OCI-LY7 (cell line): ENCODE results near the gene OR2V2. TPM values are rescaled to one million over a fixed set of nuclear protein-coding genes. Genes with fewer than 3 reads are reported as not detected.

Source experiments
- BruUV-seq: library from RNA; stranded (reverse); fragments of 400-500 nt; replicated peaks from 2 replicates; lab custom pipeline; 2021; lab: Mats Ljungman, UMichigan
- CTCF ChIA-PET: fragments of 300-600 bp; sonication (Branson Sonifier 250); formaldehyde crosslinking; loops from one replicate; lab custom pipeline; 2022; ENCODE audit warnings: antibody characterized with exemption; ENCODE audit not compliant: unreplicated experiment; lab: Charles Lee
- POLR2A ChIA-PET: fragments of 300-600 bp; sonication (Branson Sonifier 250); formaldehyde crosslinking; loops from one replicate; lab custom pipeline; 2022; ENCODE audit warnings: antibody characterized with exemption; lab: Charles Lee
- DNase-seq: peaks from one replicate; pipeline ENCODE4 v3.0.0-alpha.2; 2015; ENCODE audit warnings: low spot score
- H2AFZ ChIP-seq: fragments of 200-600 bp; sonication (generic), shearing (Covaris generic); 2 replicates; pipeline ENCODE4 v1.6.1; 2014; ENCODE audit warnings: mild to moderate bottlenecking, antibody characterized with exemption, low read length, moderate library complexity
- H3K27ac ChIP-seq: fragments of 200-600 bp; sonication (generic); 2 replicates; pipeline ENCODE4 v1.5.1; 2014; ENCODE audit warnings: mixed run types, low read depth, mild to moderate bottlenecking, moderate library complexity, low read length, inconsistent platforms; ENCODE audit not compliant: poor library complexity, severe bottlenecking
- H3K36me3 ChIP-seq: fragments of 200-600 bp; sonication (generic); 2 replicates; pipeline ENCODE4 v1.6.1; 2014; ENCODE audit warnings: mild to moderate bottlenecking, antibody characterized with exemption, low read length, moderate library complexity, mixed read lengths; ENCODE audit not compliant: insufficient read depth
- H3K4me1 ChIP-seq: fragments of 200-600 bp; sonication (generic); 2 replicates; pipeline ENCODE4 v1.5.1; 2014; ENCODE audit warnings: mild to moderate bottlenecking, low read length; ENCODE audit not compliant: insufficient read depth, poor library complexity, severe bottlenecking
- H3K4me2 ChIP-seq: fragments of 200-600 bp; sonication (generic); 2 replicates; pipeline ENCODE4 v1.6.1; 2014; ENCODE audit warnings: mild to moderate bottlenecking, low read length
- H3K4me3 ChIP-seq: fragments of 200-600 bp; sonication (generic); 2 replicates; pipeline ENCODE4 v1.5.1; 2014; ENCODE audit warnings: mild to moderate bottlenecking, low read depth, low read length; ENCODE audit not compliant: poor library complexity, severe bottlenecking
- H3K79me2 ChIP-seq: fragments of 200-600 bp; sonication (generic); 2 replicates; pipeline ENCODE4 v1.6.1; 2016; ENCODE audit warnings: low read depth, mild to moderate bottlenecking, low read length, moderate library complexity, mixed read lengths; ENCODE audit not compliant: insufficient read depth
- H3K9me2 ChIP-seq: fragments of 200-600 bp; sonication (generic); 2 replicates; pipeline ENCODE4 v1.6.1; 2016; ENCODE audit warnings: mild to moderate bottlenecking, low read length, mixed read lengths; ENCODE audit not compliant: insufficient read depth
- H3K9me3 ChIP-seq: fragments of 200-600 bp; sonication (generic); 2 replicates; pipeline ENCODE4 v1.6.1; 2014; ENCODE audit warnings: mild to moderate bottlenecking, mixed run types, low read length, mixed read lengths
- H4K20me1 ChIP-seq: fragments of 200-600 bp; sonication (generic); 2 replicates; pipeline ENCODE4 v1.6.1; 2014; ENCODE audit warnings: mild to moderate bottlenecking, antibody characterized with exemption, low read length, moderate library complexity, mixed read lengths; ENCODE audit not compliant: insufficient read depth
- CTCF ChIP-seq: fragments of 200-600 bp; sonication (generic); conservative IDR thresholded peaks from 2 replicates; pipeline ENCODE4 v1.5.1; 2014; ENCODE audit warnings: mild to moderate bottlenecking, antibody characterized with exemption, low read length, moderate library complexity, mixed read lengths
- EZH2phosphoT487 ChIP-seq: fragments of 200-600 bp; sonication (generic); IDR thresholded peaks from 2 replicates; pipeline ENCODE4 v1.6.1; 2018; ENCODE audit warnings: low read depth, borderline replicate concordance, mild to moderate bottlenecking, mixed run types, antibody characterized with exemption, low read length, moderate library complexity, mixed read lengths
- intact Hi-C: fragments of 100-400 bp; cut with micrococcal nuclease; formaldehyde crosslinking; loops from one replicate; pipeline ENCODE4 v1.10.0; 2022; ENCODE audit not compliant: unreplicated experiment
- total RNA-seq, 2 experiments: library from RNA; depleted of rRNA in 1 of 2; stranded (reverse); fragments of >200 nt in 1 of 2; shearing (Covaris generic) in 1 of 2; gene quantifications; 2 replicates each; pipeline ENCODE4 v1.2.3, GENCODE V29; 2014 to 2022

OR2V2 gene
- total RNA-seq, 2 experiments from 2014 or later: 0.06 TPM; not detected in 1

GRCh38 chr5:181130832-181131496, 16.4 kb upstream of the OR2V2 start, which contains the start of gene OR2V1:
OR2V1 (minus strand) TSS chr5:181131169; CDS start chr5:181125304, 5,865 bp downstream.
- ChIA-PET POLR2A (no interaction called here), CTCF (no interaction called here)
- intact Hi-C loops: no loop called here
- 0 out of 2 replicates have a peak, but pooled peaks cover under 1% of the 10 kb centered on the region for H3K9me3 ChIP-seq
- TF ChIP-seq CTCF (no peak), EZH2phosphoT487 (no peak)
- BruUV-seq: no TSS peak
- H3K27ac ChIP-seq: no peak within 1 kb of the TSS
- H3K79me2 ChIP-seq: no peaks in the 10 kb centered on the region
- no peaks in the 10 kb centered on the region for H3K4me1 ChIP-seq
- H3K4me2 ChIP-seq: no peak within 1 kb of the TSS
- no peaks in the 10 kb centered on the region for H4K20me1 ChIP-seq
- H2AFZ ChIP-seq: no peak within 1 kb of the TSS
- no peak for DNase-seq
- H3K9me2 ChIP-seq: no peaks in the 10 kb centered on the region
- no peak within 1 kb of the TSS for H3K4me3 ChIP-seq
- no peaks in the 10 kb centered on the region for H3K36me3 ChIP-seq

- CTCF ChIA-PET: no interaction called here
- no peak overlapping the region for H3K4me2 ChIP-seq
- DNase-seq: no peak
- intact Hi-C loops: no loop called here
- peaks cover 6% of the 10 kb centered on the region; the same call in 1 of the 2 replicates for H3K9me3 ChIP-seq
- no peak overlapping the region for H3K27ac ChIP-seq
- H2AFZ ChIP-seq: no peak overlapping the region
- H3K4me1 ChIP-seq: no peaks in the 10 kb centered on the region
- no peaks in the 10 kb centered on the region for H4K20me1 ChIP-seq
- BruUV-seq: no TSS peak
- H3K79me2 ChIP-seq: no peaks in the 10 kb centered on the region
- no peaks in the 10 kb centered on the region for H3K36me3 ChIP-seq
- POLR2A ChIA-PET: no interaction called here
- H3K4me3 ChIP-seq: no peak overlapping the region
- no peaks in the 10 kb centered on the region for H3K9me2 ChIP-seq
- TF ChIP-seq CTCF (no peak), EZH2phosphoT487 (no peak)
These were observed 15.9 kb upstream of the OR2V2 start for GRCh38 chr5:181131514-181131913.

GRCh38 chr5:181133083-181133482, 14.3 kb upstream of the OR2V2 start:
- Histone ChIP-seq H3K9me3 (peaks cover 8% of the 10 kb centered on the region; the same call in 1 of the 2 replicates), H4K20me1 (no peaks in the 10 kb centered on the region), H3K36me3 (no peaks in the 10 kb centered on the region), H3K4me2 (no peak overlapping the region), H3K79me2 (no peaks in the 10 kb centered on the region), H3K4me3 (no peak overlapping the region), H3K4me1 (no peaks in the 10 kb centered on the region), H3K9me2 (no peaks in the 10 kb centered on the region), H3K27ac (no peak overlapping the region), H2AFZ (no peak overlapping the region)
- no peak for DNase-seq
- BruUV-seq: no TSS peak
- intact Hi-C loops: no loop called here
- ChIA-PET CTCF (no interaction called here), POLR2A (no interaction called here)
- TF ChIP-seq CTCF (no peak), EZH2phosphoT487 (no peak)
